Activated CD8-positive, alpha-beta memory T cell treated with anti-CD3 and anti-CD28 coated beads, Interleukin-2, amount 50 U/mL, for 24 hours (primary cell): ENCODE measurements around the gene CCS.
"Not testable (repeated sequence)": the region's sequence is repeated elsewhere in the genome, so short reads cannot be mapped to it uniquely, and the experiment has no call there.

Experiments
- DNase-seq: peaks from one replicate; pipeline ENCODE4 v3.0.0-alpha.2; 2020; ENCODE audit errors: extremely low read depth

Gene CCS

DNA sequence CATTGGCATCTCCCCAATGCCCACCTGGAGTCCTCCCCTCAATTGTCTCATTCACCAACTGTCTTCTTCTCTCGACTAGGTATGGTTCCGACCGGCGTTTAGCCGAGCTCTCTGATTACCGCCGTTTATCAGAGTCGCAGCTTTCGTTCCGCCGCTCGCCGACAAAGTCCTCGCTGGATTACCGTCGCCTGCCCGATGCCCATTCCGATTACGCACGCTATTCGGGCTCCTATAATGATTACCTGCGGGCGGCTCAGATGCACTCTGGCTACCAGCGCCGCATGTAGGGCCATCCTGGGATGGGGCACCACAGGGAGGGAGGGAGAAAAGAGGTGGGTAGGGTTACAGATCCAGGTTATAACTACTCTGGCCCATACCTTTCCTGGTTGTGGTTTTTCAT is 33.4 kb downstream of the CCS start:
- no peak for DNase-seq

DNA sequence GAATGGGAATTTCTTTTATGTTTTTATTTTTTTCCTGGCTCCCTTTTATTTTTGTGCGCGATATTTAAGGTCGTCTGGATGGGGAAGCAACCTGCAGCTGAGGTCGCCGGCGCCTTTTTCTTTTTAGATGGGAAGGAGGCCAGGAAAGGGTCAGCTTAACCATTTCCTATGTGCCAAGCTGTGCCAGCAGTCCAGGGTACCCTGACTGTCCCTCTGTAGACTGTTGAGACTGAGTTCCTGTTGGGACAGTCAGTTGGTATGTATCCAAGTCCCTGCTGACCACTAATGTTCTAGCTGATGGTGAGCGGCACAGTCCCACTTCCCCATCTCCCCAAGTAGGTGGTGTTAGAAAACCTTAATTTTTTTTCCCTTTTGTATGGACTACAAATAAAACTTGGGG is 33.9 kb downstream of the CCS start:
- no peak for DNase-seq

DNA sequence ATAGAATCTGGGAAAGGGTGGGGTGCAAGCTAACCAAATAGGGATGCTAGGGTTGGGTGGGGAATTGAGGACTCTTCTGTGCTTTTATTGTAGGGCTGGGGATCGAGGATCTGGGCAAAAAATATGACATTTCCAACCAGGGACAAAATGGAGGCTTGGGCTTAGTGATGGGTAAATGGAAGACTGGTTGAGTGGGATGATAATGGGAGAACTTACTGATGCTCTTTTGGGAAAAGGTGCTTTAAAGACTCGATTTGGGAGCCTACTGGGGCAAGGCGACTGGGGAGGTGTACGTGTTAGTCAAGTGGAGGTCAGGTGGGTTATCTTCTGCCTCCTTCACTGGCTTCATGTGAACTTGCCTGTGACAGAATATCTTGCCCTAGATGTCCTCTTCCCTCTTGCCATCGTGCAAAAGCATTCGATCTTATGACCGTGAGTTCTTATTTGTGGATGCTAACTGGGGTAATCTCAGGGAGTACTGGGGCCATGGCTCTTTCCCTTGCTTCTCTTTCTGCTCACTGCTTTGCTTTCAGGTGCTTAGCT is 35.1 kb downstream of the CCS start:
- DNase-seq, result no peak

DNA sequence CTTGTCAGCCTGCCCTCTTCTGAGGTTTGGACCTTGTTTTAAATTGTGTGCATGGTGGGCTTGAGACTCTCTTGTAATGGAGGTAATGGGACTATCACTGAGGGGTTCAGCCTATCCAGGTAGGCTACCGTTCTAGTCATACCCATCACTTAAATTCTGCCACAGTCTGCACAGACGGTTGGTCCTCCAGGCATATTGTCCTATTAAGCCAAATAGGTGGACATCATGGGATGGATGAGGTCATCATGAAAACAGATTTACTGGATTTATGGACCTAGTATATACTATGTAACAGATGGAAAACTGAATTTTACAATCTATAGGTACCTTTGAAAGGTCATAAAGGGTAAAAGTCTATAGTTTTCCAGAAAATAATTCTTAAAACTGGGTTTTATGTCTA is 36.4 kb downstream of the CCS start:
- no peak for DNase-seq

DNA sequence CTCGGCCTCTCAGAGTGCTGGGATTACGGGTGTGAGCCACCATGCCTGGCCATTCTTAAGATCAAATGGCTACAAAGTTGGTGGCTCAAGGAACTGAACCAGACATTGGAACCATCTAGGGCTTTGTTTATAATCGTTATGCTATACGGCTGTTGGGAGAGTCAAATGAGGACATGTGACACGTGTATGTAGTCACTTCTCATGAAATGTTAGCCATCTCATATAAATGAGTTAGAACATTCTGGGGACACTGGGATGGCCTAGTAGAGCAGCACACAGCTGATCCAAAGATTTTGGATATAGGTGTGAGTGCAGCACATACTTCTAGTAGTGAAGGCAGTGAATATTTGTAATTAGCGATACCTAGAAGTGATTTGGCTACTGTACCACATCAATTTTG is 38.9 kb downstream of the CCS start:
- no peak for DNase-seq

DNA sequence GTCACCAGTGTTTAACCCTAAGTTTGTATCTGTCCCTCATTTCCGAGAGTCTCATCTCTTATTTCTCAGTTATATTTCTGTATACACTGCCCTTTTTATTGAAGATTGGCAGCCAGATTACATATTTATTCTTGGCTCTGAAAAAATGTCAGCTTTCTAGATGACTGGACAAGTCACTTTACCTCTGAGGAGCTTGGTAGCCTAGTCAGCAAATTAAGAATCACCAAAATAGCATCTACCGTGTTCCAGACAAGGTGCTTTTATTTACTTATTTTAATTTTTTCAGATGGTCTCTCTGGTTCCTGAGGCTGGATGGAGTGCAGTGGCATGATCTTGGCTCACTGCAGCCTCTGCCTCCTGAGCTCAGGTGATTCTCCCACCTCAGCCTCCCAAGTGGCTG is 40.0 kb downstream of the CCS start:
- DNase-seq, result no peak

DNA sequence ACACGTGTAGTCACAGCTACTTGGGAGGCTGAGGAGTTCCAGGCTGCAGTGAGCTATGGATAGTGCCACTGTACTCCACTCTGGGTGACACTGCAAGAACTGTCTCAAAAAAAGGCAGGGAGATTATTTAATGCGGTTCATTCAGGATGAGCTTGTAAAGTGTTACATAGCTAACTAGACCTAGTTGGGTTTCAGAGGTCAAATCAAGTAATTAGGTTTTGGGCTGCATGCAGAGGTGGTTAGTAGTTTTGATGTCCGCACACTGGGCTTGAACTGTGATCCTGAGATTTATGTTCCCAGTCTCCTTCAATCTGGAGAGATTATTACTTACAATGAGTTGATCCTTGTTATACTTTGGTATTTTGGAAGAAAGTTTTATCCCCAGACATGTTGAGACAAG is 43.4 kb downstream of the CCS start:
- no peak for DNase-seq

DNA sequence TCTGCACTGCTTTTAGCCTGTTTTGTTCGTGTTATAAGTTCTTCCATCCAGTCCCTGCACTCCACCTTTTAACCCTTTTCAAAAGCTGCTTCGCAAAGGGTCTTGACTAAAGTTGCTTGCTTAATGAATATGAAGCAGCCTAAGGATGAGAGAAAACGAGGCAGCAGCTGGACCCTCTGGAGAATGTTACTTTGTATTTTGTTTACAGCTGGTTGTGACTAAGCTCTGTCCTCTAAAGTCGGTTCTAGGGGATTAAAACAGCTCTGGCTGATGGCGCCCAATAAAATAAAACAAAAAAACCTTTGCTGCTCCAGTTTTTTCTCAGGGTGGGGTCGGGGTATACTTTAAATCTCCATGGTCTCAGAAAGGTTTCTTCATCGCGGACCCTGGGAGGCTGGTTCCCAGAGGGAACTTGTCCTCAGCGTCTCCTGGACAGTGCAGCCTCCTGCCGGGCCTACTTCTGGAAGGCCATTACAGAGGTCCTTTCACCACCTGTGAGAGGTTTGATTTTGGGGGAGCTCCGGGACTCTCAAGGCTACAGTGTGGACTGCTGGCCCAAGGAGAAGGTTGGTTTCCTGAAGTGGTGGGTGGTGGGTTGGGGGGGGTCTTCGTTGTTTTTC is 44.7 kb downstream of the CCS start:
- no peak for DNase-seq

DNA sequence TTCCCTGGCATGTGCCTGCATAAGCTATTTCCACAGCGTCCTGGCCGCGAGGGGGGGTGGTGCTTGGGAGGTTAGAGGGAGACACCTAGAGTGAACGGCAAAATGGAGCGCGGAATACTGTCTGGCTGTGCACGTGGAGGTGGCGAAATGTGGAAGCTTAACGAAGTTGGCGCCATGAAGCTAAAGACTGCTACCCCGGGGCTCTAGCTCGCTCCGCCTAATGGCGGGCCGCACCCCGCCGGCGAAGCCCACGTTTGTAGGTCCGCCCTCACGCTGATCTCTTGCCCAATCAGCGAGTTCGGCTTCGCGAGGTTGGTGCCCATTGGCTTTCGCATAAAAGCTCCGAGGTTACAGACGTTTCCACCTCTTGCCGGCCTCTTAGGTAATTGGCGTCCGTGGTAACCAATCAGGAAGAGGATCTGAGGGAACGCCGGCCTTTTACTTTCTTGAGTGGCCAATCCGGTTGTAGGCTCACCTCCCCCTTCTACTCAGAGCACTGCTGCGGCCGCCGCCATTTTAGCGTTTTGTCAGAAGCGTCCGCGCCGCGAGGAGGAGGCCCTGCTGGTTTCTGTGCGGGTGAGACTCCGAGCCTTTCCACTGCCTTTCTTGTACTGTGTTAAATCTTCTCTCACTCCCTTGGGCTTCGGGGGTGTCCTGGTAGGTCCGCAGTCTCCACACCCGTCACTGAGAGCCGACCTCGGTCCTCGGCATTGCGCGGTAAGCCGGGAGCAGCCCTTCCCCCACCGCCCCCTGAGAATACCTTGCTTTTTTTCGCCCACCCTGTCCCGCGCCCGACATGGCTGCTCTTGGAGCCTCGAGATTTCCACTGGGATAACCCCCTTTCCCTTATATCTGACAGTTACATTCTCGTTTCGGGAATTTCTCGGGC is 45.4 kb downstream of the CCS start, which contains the start of gene RBM4:
TSS of gene RBM4 (plus strand) at position 527 of the 889 bp plus-strand sequence. CDS start 1,009 bp downstream, outside the sequence.
- DNase-seq, result peak; percentile 95

DNA sequence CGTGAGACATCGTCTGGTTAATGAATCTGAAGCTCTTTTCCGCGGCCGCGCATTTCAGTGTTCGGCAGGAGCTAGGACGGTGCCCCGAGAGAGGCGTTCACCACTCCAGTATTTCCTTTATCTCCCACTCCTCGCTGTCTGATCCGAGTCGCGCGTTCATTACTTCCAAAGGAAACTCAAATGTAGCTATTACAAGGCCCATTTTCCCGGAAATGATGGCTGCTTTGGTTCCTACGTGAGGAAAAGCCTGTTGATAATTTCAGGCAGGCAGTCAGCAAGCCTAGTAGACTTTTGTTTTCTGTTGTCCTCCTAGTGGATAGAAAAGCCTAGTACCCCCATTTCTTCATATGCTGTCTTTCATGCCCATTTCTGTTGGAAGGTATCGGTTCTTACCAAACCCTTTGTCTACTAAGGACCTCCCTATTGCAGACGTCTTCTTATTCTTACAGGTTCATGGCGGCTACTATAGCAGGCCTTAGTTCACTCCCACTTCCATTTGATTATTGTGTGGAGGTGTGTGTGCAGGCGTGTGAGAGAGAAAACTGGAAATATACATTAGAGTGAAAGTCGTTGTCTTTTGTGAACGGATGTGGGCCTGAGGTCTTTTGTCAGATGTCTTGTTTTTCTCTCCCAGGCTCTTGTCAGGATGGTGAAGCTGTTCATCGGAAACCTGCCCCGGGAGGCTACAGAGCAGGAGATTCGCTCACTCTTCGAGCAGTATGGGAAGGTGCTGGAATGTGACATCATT is 46.3 kb downstream of the CCS start:
- DNase-seq, result no peak

DNA sequence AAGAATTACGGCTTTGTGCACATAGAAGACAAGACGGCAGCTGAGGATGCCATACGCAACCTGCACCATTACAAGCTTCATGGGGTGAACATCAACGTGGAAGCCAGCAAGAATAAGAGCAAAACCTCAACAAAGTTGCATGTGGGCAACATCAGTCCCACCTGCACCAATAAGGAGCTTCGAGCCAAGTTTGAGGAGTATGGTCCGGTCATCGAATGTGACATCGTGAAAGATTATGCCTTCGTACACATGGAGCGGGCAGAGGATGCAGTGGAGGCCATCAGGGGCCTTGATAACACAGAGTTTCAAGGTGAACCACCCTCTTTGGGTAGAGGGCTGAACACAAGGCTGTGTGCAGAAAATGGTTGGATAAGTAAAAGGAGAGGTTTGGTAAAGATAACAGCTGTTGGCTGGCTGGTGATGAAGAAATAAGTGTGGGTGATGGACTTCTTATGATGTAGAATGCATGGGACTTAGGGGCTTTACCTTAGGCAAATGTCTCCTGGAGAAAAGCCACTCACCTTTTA is 46.9 kb downstream of the CCS start:
- not testable (repeated sequence) for DNase-seq

DNA sequence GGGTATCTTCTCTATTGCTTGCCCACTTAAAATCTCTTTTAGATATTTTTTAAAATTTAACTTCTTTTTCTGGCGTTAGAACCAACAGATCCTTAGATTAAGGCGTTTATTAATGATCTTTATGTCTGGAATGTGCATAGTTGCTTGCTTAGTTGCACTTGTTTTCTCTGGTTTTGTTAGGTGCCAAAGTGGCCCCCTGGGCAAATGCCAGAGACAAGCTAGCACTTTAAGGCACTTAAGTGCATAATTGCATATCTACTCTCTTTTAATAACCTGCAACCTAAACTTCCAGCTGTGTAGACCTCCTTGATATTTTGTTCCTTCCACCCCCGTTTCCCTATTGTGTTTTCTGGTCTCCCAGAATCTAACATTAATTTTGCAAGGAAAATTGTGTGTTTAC is 48.8 kb downstream of the CCS start:
- no peak for DNase-seq

DNA sequence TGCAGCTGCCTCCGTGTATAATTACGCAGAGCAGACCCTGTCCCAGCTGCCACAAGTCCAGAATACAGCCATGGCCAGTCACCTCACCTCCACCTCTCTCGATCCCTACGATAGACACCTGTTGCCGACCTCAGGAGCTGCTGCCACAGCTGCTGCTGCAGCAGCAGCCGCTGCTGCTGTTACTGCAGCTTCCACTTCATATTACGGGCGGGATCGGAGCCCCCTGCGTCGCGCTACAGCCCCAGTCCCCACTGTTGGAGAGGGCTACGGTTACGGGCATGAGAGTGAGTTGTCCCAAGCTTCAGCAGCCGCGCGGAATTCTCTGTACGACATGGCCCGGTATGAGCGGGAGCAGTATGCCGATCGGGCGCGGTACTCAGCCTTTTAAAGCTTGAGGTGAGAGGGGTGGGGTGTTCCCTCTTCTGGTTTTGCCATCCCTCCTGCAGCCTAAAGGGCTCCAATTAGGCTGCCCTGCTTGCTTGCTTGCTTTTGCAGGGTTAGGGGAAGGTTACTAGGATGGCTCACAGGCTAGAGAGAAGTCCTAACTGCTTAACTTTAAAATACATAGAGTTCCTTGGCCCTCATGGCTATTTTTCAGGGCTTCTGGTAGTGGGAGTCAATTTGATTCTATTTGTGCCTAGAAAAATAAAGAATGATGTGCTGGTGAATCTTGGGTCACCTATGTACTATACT is 50.9 kb downstream of the CCS start:
- no peak for DNase-seq

DNA sequence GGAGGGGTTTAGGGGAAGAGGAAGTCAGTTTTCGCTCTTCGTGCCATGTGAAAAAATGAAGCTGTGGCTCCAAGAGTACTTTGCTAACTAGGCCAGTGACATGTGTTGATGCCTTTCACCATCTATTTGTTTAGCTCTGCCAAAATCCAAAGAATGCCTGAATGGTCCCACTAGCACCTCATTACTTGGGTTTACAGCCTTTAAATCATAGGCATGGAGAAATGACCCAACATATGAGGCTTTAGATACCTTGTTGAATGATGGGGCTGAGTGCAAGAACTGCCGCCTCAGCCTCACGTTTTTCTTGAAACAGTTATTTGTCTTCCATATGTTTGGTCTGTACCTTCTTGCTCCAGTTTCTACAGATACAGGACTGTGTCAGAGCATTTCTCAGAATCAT is 53.8 kb downstream of the CCS start:
- DNase-seq, result no peak

DNA sequence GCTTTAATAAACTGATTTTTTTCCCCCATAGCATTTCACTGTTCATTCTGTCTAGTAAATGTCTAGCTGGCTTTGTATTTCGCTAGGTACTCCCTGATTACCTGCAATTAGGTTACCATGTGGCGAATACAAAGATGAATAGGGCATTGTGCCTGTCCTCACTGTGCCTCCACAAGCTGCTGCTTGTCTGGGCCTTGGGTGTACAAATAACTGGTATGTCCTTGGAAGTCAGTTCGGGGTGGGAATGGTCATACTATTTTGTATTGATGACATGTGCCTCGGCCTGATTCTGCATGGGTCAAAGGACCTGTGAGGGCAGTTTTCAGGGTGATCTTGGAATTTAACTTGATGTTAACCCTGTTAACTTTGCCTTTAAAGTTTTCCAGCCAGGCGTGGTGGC is 56.9 kb downstream of the CCS start:
- no peak for DNase-seq

DNA sequence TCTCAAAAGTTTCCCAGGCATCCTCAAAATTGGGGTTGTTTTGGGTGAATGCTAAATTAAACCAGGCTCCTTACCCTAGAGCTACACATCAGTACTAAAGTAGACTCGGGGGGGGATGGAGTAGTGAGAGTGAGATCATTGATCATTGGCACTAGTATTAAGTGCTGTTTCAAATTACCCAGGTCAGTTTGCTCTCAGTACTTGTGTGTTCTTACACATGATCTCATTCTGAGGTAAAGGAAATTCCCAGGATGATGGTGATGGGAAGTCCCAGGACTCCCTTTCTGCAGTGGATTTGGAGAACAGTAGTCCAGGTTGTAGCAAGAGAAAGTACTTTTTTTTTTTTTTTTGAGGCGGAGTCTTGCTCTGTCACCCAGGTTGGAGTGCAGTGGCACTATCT is 58.0 kb downstream of the CCS start:
- DNase-seq, result no peak

DNA sequence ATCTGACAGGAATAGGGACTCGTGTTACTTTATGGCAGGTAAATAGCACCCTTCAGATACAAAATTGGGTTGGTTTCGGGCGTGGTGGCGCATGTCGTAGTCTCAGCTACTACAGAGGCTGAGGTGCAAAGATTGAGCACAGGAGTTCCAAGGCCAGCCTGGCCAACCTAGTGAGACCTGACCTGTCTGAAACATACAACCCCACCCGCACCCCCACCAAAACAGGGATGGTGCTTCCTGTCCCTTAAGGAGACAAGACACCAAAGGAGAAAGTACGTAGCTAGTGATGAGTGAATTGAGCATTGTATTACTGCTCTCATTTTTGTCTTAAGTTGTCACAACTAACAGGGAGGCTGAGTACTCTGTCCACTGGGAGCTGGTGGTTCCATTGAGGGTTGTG is 59.7 kb downstream of the CCS start:
- no peak for DNase-seq

DNA sequence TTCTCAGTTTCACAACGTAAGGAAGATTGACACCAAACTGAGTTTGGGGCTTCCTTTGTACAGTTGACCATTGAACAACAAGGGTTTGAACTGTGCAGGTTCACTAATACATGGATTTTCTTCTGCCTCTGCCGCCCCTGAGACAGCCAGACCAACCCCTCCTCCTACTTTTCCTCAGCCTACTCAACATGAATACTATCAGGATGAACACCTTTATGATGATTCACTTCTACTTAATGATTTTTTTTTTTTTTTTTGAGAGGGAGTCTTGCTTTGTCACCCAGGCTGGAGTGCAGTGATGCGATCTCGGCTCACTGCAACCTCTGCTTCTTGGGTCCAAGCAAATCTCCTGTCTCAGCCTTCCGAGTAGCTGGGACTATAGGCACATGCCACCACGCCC is 60.1 kb downstream of the CCS start:
- DNase-seq, result no peak
